Chondrocyte (in vitro differentiated cells): ENCODE data around the gene NPAS3. TPM values are rescaled to one million over a fixed set of nuclear protein-coding genes. Genes with fewer than 3 reads are reported as not detected.

Source experiments
- DNase-seq: peaks from one replicate; pipeline ENCODE4 v3.0.0; 2021; ENCODE audit warnings: mixed read lengths, low spot score
- H3K27ac Mint-ChIP-seq: one replicate; pipeline ENCODE4 v1.8.0; 2021; ENCODE audit warnings: mild to moderate bottlenecking, moderate library complexity, mixed read lengths; ENCODE audit not compliant: unreplicated experiment
- H3K27me3 Mint-ChIP-seq: 2 replicates; pipeline ENCODE4 v1.8.0; 2021; ENCODE audit warnings: low read depth, mixed read lengths
- H3K36me3 Mint-ChIP-seq: 2 replicates; pipeline ENCODE4 v1.8.0; 2021; ENCODE audit warnings: low read depth, mixed read lengths
- H3K4me1 Mint-ChIP-seq: 2 replicates; pipeline ENCODE4 v1.8.0; 2021; ENCODE audit warnings: low read depth, mild to moderate bottlenecking, mixed read lengths
- H3K4me3 Mint-ChIP-seq: one replicate; pipeline ENCODE4 v1.8.0; 2021; ENCODE audit warnings: mild to moderate bottlenecking, moderate library complexity, mixed read lengths; ENCODE audit not compliant: unreplicated experiment
- H3K9me3 Mint-ChIP-seq: 2 replicates; pipeline ENCODE4 v1.8.0; 2021; ENCODE audit warnings: low read depth, mixed read lengths
- total RNA-seq: library from RNA; stranded (reverse); gene quantifications from 3 replicates; pipeline ENCODE4 v1.2.1, GENCODE V29; 2021
- TF ChIP-seq, protein P1 (sequence below): fragments of 200-600 bp; sonication (generic); IDR thresholded peaks from 2 replicates; pipeline ENCODE4 v1.5.0; 2021; ENCODE audit warnings: antibody characterized with exemption, mild to moderate bottlenecking, moderate library complexity

NPAS3 gene
- total RNA-seq, 1 donor from 2014 or later = 2.6 TPM

- Mint-ChIP-seq H3K4me1 (no peaks in the 10 kb centered on the region), H3K4me3 (no peak overlapping the region), H3K36me3 (no peaks in the 10 kb centered on the region), H3K27me3 (no peaks in the 10 kb centered on the region), H3K27ac (no peak overlapping the region), H3K9me3 (no peaks in the 10 kb centered on the region)
- DNase-seq = no peak
- TF ChIP-seq, protein P1, sequence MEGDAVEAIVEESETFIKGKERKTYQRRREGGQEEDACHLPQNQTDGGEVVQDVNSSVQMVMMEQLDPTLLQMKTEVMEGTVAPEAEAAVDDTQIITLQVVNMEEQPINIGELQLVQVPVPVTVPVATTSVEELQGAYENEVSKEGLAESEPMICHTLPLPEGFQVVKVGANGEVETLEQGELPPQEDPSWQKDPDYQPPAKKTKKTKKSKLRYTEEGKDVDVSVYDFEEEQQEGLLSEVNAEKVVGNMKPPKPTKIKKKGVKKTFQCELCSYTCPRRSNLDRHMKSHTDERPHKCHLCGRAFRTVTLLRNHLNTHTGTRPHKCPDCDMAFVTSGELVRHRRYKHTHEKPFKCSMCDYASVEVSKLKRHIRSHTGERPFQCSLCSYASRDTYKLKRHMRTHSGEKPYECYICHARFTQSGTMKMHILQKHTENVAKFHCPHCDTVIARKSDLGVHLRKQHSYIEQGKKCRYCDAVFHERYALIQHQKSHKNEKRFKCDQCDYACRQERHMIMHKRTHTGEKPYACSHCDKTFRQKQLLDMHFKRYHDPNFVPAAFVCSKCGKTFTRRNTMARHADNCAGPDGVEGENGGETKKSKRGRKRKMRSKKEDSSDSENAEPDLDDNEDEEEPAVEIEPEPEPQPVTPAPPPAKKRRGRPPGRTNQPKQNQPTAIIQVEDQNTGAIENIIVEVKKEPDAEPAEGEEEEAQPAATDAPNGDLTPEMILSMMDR = no peak
These were observed 436.5 kb downstream of the NPAS3 start for GRCh38 chr14:33375196-33375595.

DNA sequence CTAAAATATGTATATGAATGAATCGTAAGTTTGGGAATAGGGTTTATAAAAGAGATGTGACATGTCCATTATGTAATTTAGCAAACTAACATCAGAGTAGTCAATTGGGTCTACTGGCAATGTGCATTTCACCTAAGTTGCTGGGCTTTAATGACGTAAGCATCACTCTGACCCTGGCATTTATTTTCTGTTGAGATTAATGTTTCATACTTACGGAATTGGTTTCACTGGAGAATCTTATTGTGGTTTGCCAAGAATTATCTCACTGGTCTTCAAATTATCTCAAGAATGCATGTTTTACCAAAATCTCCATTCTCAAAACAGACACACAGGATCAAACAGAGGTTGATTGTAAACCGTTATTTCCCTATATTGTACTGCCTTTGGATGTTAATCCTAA lies 437.1 kb downstream of the NPAS3 start:
- H3K27ac Mint-ChIP-seq = no peak overlapping the region
- no peaks in the 10 kb centered on the region for H3K27me3 Mint-ChIP-seq
- no peaks in the 10 kb centered on the region for H3K36me3 Mint-ChIP-seq
- H3K4me1 Mint-ChIP-seq = no peaks in the 10 kb centered on the region
- TF ChIP-seq, protein P1 = no peak
- no peak overlapping the region for H3K4me3 Mint-ChIP-seq
- no peak for DNase-seq
- no peaks in the 10 kb centered on the region for H3K9me3 Mint-ChIP-seq

GRCh38 chr14:33376510-33376909 lies 437.8 kb downstream of the NPAS3 start:
- DNase-seq = no peak
- H3K4me3 Mint-ChIP-seq = no peak overlapping the region
- no peaks in the 10 kb centered on the region for H3K27me3 Mint-ChIP-seq
- no peaks in the 10 kb centered on the region for H3K9me3 Mint-ChIP-seq
- H3K4me1 Mint-ChIP-seq = no peaks in the 10 kb centered on the region
- TF ChIP-seq, protein P1 = no peak
- H3K36me3 Mint-ChIP-seq = no peaks in the 10 kb centered on the region
- H3K27ac Mint-ChIP-seq = no peak overlapping the region

- H3K4me1 Mint-ChIP-seq = peaks cover 3% of the 10 kb centered on the region
- no peaks in the 10 kb centered on the region for H3K36me3 Mint-ChIP-seq
- no peak for DNase-seq
- no peaks in the 10 kb centered on the region for H3K27me3 Mint-ChIP-seq
- H3K9me3 Mint-ChIP-seq = no peaks in the 10 kb centered on the region
- TF ChIP-seq, protein P1 = no peak
- H3K27ac Mint-ChIP-seq = no peak overlapping the region
- no peak overlapping the region for H3K4me3 Mint-ChIP-seq
These were observed 439.1 kb downstream of the NPAS3 start for GRCh38 chr14:33377596-33378390.

- no peak overlapping the region for H3K27ac Mint-ChIP-seq
These were observed 443.0 kb downstream of the NPAS3 start for GRCh38 chr14:33381717-33382116.

More at GRCh38 chr14:33381717-33382116, 443.0 kb downstream of the NPAS3 start:
- no peak overlapping the region for H3K4me3 Mint-ChIP-seq
- DNase-seq = no peak
- TF ChIP-seq, protein P1 = no peak
- H3K4me1 Mint-ChIP-seq = peaks cover 4% of the 10 kb centered on the region
- no peaks in the 10 kb centered on the region for H3K36me3 Mint-ChIP-seq
- H3K9me3 Mint-ChIP-seq = no peaks in the 10 kb centered on the region
- no peaks in the 10 kb centered on the region for H3K27me3 Mint-ChIP-seq
